Stimulated activated CD4-positive, alpha-beta T cell treated with anti-CD3 and anti-CD28 coated beads, Interleukin-1b, Interleukin-23, amount 100 ng/mL, for 4 hours (primary cell): Measurements from ENCODE around the gene AARS2.
"Not testable (repeated sequence)": the region's sequence is repeated elsewhere in the genome, so short reads cannot be mapped to it uniquely, and the experiment has no call there.

ENCODE experiments used
- DNase-seq, 2 donors: peaks; one replicate each; pipeline ENCODE4 v3.0.0-alpha.2; 2020; ENCODE audit warnings: low read depth in 2 of 2

The AARS2 gene

GRCh38 chr6:44312901-44313788 lies at the start of gene AARS2:
Gene AARS2, minus strand, starts transcription at chr6:44313347. Its CDS starts 24 bp downstream, at chr6:44313323.
- DNase-seq = peak; percentile 93 to 95

GRCh38 chr6:44361947-44362346 lies 48.8 kb upstream of the AARS2 start:
- DNase-seq = no peak

GRCh38 chr6:44359973-44360372 lies 46.8 kb upstream of the AARS2 start:
- no peak for DNase-seq

- DNase-seq = no peak
These were observed 43.3 kb upstream of the AARS2 start for GRCh38 chr6:44356487-44356886.

- DNase-seq = no peak
These were observed 42.5 kb upstream of the AARS2 start for GRCh38 chr6:44355640-44356039.

GRCh38 chr6:44353336-44353735 lies 40.2 kb upstream of the AARS2 start:
- DNase-seq = no peak

GRCh38 chr6:44352259-44352658 lies 39.1 kb upstream of the AARS2 start:
- no peak for DNase-seq

GRCh38 chr6:44350650-44350994 lies 37.5 kb upstream of the AARS2 start:
- DNase-seq = not testable (repeated sequence)

GRCh38 chr6:44349904-44350649 lies 36.9 kb upstream of the AARS2 start:
- no peak for DNase-seq

- DNase-seq = not testable (repeated sequence)
These were observed 33.7 kb upstream of the AARS2 start for GRCh38 chr6:44346818-44347217.

- DNase-seq = no peak
These were observed 29.3 kb upstream of the AARS2 start, which contains the start of gene SPATS1 for GRCh38 chr6:44342489-44342888. Gene SPATS1, plus strand, starts transcription at chr6:44342650. Its CDS starts 446 bp downstream, at chr6:44343096.

- no peak for DNase-seq
These were observed 28.9 kb upstream of the AARS2 start for GRCh38 chr6:44342052-44342451.

GRCh38 chr6:44341095-44341890 lies 28.1 kb upstream of the AARS2 start:
- DNase-seq = no peak

GRCh38 chr6:44339763-44340625 lies 26.8 kb upstream of the AARS2 start:
- DNase-seq = no peak

GRCh38 chr6:44339301-44339700 lies 26.2 kb upstream of the AARS2 start:
- no peak for DNase-seq

GRCh38 chr6:44338228-44339122 lies 25.3 kb upstream of the AARS2 start:
- peak; percentile 47 to 57 for DNase-seq

- no peak for DNase-seq
These were observed 22.5 kb upstream of the AARS2 start for GRCh38 chr6:44335631-44336030.

- DNase-seq = no peak
These were observed 20.8 kb upstream of the AARS2 start for GRCh38 chr6:44333942-44334341.

- DNase-seq = no peak
These were observed 20.2 kb upstream of the AARS2 start for GRCh38 chr6:44333273-44333919.

- no peak for DNase-seq
These were observed 19.4 kb upstream of the AARS2 start for GRCh38 chr6:44332585-44332984.
